Aorta (tissue), 5 donors: ENCODE data around the gene SENP7. TPM values are rescaled to one million over a fixed set of nuclear protein-coding genes. Genes with fewer than 3 reads are reported as not detected.

Source experiments
- ATAC-seq: fragments of 200-7000 bp; cut with Tn5 transposase; one replicate; pipeline ENCODE4 v1.9.1; 2022; ENCODE audit warnings: moderate library complexity; ENCODE audit not compliant: low FRiP score
- DNase-seq, 2 donors: peaks; one replicate each; pipeline ENCODE4 v3.0.0-alpha.2; 2020
- H3K27ac ChIP-seq, 2 donors: one replicate each; pipeline ENCODE4 v1.5.1; 2013; ENCODE audit warnings: low read length in 2 of 2, mild to moderate bottlenecking in 2 of 2, moderate library complexity in 2 of 2, control low read depth in 1 of 2, inconsistent platforms in 1 of 2, low read depth in 1 of 2
- H3K27me3 ChIP-seq, 2 donors: one replicate each; pipeline ENCODE4 v1.6.1; 2013; ENCODE audit warnings: control low read depth in 1 of 2, low read length in 1 of 2, mild to moderate bottlenecking in 1 of 2, moderate library complexity in 1 of 2; ENCODE audit not compliant: insufficient read depth in 2 of 2, control insufficient read depth in 1 of 2
- H3K36me3 ChIP-seq, 2 donors: one replicate each; pipeline ENCODE4 v1.6.1; 2013; ENCODE audit warnings: control low read depth in 1 of 2, low read length in 1 of 2, mild to moderate bottlenecking in 1 of 2; ENCODE audit not compliant: insufficient read depth in 2 of 2, control insufficient read depth in 1 of 2
- H3K4me1 ChIP-seq, 2 donors: one replicate each; pipeline ENCODE4 v1.6.1; 2013; ENCODE audit warnings: low read length in 2 of 2, control low read depth in 1 of 2, mild to moderate bottlenecking in 1 of 2, moderate library complexity in 1 of 2; ENCODE audit not compliant: insufficient read depth in 2 of 2, control insufficient read depth in 1 of 2
- H3K4me3 ChIP-seq, 2 donors: one replicate each; pipeline ENCODE4 v1.5.1; 2013; ENCODE audit warnings: low read length in 2 of 2, control low read depth in 1 of 2, mild to moderate bottlenecking in 1 of 2
- H3K9me3 ChIP-seq: one replicate; pipeline ENCODE4 v1.6.1; 2013; ENCODE audit warnings: mild to moderate bottlenecking, low read length; ENCODE audit not compliant: control insufficient read depth
- WGBS, 2 donors: extraction: QIAGEN DNeasy Blood & Tissue Kit; methylation state at CpG; one replicate each; pipeline ENCODE4 v1.1.7; 2013; 5-methylcytosine and 5-hydroxymethylcytosine counted together
- intact Hi-C, 2 donors: fragments of 100-400 bp; cut with DNase I; formaldehyde crosslinking; loops; one replicate each; pipeline versions ENCODE4 v1.14.2 to v1.15.0; 2022
- polyA plus RNA-seq, 2 donors: library from polyadenylated mRNA; stranded (reverse); fragments of 200-250 nt; gene quantifications; one replicate each; pipeline ENCODE4 v1.2.3, GENCODE V29; 2013
- total RNA-seq, 2 donors: library from RNA; stranded (reverse); fragmentation: NEBNext Ultra II Directional; extraction: Animal tissue kit (Norgen Biotek cat#: 25700); gene quantifications; one replicate each; pipeline ENCODE4 v1.2.1, GENCODE V29; 2021
- donor health status: healthy with polysubstance abuse.
- donor health status: Bipolar disorder and iron deficiency.
- donor health status: DM: no; HTN: no; CAD: no.
- donor health status: DM: no; HTN: no; CAD: no.
- donor health status: DM: yes; HTN: yes; CAD: no.

SENP7 gene
- total and polyA plus RNA-seq, 4 donors: 6.9 to 32.4 (median 20.0) TPM

- Histone ChIP-seq H3K36me3 (no peaks in the 10 kb centered on the region), H3K4me1 (no peaks in the 10 kb centered on the region), H3K9me3 (no peaks in the 10 kb centered on the region), H3K27ac (no peak overlapping the region), H3K27me3 (no peaks in the 10 kb centered on the region), H3K4me3 (no peak overlapping the region)
- DNase-seq: no peak
- WGBS, 2 donors: 94 to 96% methylated on average over 1 of the region's 1 CpG
- intact Hi-C loops: no loop called here
- no peak for ATAC-seq
Observed at GRCh38 chr3:101279765-101280385, 233.1 kb downstream of the SENP7 start.

- no peak for ATAC-seq
- no peak overlapping the region for H3K4me3 ChIP-seq
- intact Hi-C loops: no loop called here
Observed at GRCh38 chr3:101279162-101279561, 233.8 kb downstream of the SENP7 start.

GRCh38 chr3:101278727-101279126 is 234.3 kb downstream of the SENP7 start:
- intact Hi-C loops: no loop called here
- H3K36me3 ChIP-seq: no peaks in the 10 kb centered on the region
- H3K27ac ChIP-seq: no peak overlapping the region
- no peaks in the 10 kb centered on the region for H3K4me1 ChIP-seq
- H3K4me3 ChIP-seq: no peak overlapping the region
- H3K9me3 ChIP-seq: no peaks in the 10 kb centered on the region
- no peaks in the 10 kb centered on the region for H3K27me3 ChIP-seq
- DNase-seq (no peak), ATAC-seq (no peak)

More at GRCh38 chr3:101279162-101279561, 233.8 kb downstream of the SENP7 start:
- no peaks in the 10 kb centered on the region for H3K4me1 ChIP-seq
- no peaks in the 10 kb centered on the region for H3K9me3 ChIP-seq
- DNase-seq: no peak
- H3K27me3 ChIP-seq: no peaks in the 10 kb centered on the region
- H3K36me3 ChIP-seq: no peaks in the 10 kb centered on the region
- H3K27ac ChIP-seq: no peak overlapping the region

Other genes with a start within 250 kb of the SENP7 start
- under 1 TPM; 0.39 to 0.63 TPM for gene IMPG2, start 192.6 kb downstream of the SENP7 start, total RNA-seq
- gene IMPG2, start 192.6 kb downstream of the SENP7 start, polyA plus RNA-seq: not detected
- gene TRMT10C, start 48.7 kb upstream of the SENP7 start, total RNA-seq: 10 to 100 TPM; 14.8 to 15.0 TPM
- 10 to 100 TPM in 1 of 2 donors, 1 to 10 TPM in 1; 9.1 to 11.5 TPM for gene TRMT10C, start 48.7 kb upstream of the SENP7 start, polyA plus RNA-seq
- gene PCNP, start 61.0 kb upstream of the SENP7 start, total RNA-seq: 100 to 1,000 TPM; 161 to 176 TPM
- 100 to 1,000 TPM; 135 to 233 TPM for gene PCNP, start 61.0 kb upstream of the SENP7 start, polyA plus RNA-seq
- gene ZBTB11, start 163.9 kb upstream of the SENP7 start, total RNA-seq: 10 to 100 TPM; 15.3 to 18.5 TPM
- gene ZBTB11, start 163.9 kb upstream of the SENP7 start, polyA plus RNA-seq: 1 to 10 TPM; 3.3 to 5.7 TPM
- 100 to 1,000 TPM; 752 to 765 TPM for gene RPL24, start 173.5 kb upstream of the SENP7 start, total RNA-seq
- gene RPL24, start 173.5 kb upstream of the SENP7 start, polyA plus RNA-seq: 1,000 to 10,000 TPM; 1,955 to 4,322 TPM
- gene CEP97, start 211.4 kb upstream of the SENP7 start, total RNA-seq: 10 to 100 TPM in 1 of 2 donors, 1 to 10 TPM in 1; 9.0 to 11.9 TPM
- gene CEP97, start 211.4 kb upstream of the SENP7 start, polyA plus RNA-seq: 1 to 10 TPM; 1.6 to 2.4 TPM